ENCODE data around the gene TMEM158. TPM values are rescaled to one million over a fixed set of nuclear protein-coding genes. Genes with fewer than 3 reads are reported as not detected.
A peak's percentile ranks its signal among the peaks of the same experiment; 100 is the strongest.

Gene TMEM158
- total and polyA plus RNA-seq, 2 of the 8 experiments (the other 6 are each of a cell fraction or from before 2014, with no cell fraction given): 6.8 to 30.3 TPM

- no peak overlapping the region for H3K4me3 ChIP-seq (ENCODE audit: extremely low read depth in 1 of 4, insufficient read depth in 2 of 4, low read depth in 3 of 4, low read length in 4 of 4)
- no peak for DNase-seq (ENCODE audit: low read depth in 1 of 2, low spot score in 2 of 2)
- H2BK5ac ChIP-seq (ENCODE audit: low read depth, low read length): peak overlapping the region; percentile 67; the same call in 1 of the 2 replicates
- FAIRE-seq: no peak
- H3K4ac ChIP-seq (replicated peaks; ENCODE audit: insufficient read length, low read depth, low read length): no peak overlapping the region
- no peak overlapping the region for H2AK5ac ChIP-seq (ENCODE audit: low read depth, low read length)
- no peaks in the 10 kb centered on the region for H3K27me3 ChIP-seq (replicated peaks in 1 of 4; ENCODE audit: control insufficient read depth in 3 of 4, extremely low read depth in 1 of 4, insufficient read depth in 3 of 4, low read length in 3 of 4)
- 93% methylated on average over 4 of the region's 4 CpGs; no CpG with 5 or more reads in 1 of the 2 experiments for WGBS, 2 experiments (ENCODE audit: extremely low coverage in 1 of 2, insufficient coverage in 1 of 2, insufficient read length in 1 of 2, insufficient replicate concordance in 2 of 2, low coverage in 1 of 2, low lambda C conversion rate in 2 of 2, missing lambda C conversion rate in 1 of 2)
- TF ChIP-seq SP4 (IDR thresholded peaks at IDR 0.05; ENCODE audit: low read length): no peak
- TF ChIP-seq CTCF (IDR thresholded peaks at IDR 0.05; ENCODE audit: control extremely low read depth in 1 of 3, insufficient read depth in 1 of 3, low read depth in 1 of 3, low read length in 3 of 3): no peak
- no peak for TF ChIP-seq CTBP2 (IDR thresholded peaks at IDR 0.05; ENCODE audit: borderline replicate concordance, insufficient read depth, insufficient read length, low read length)
- TF ChIP-seq JUN (IDR thresholded peaks at IDR 0.05; ENCODE audit: low read depth, low read length): no peak
- no peak for TF ChIP-seq POLR2A (IDR thresholded peaks at IDR 0.05; ENCODE audit: control extremely low read depth in 1 of 2, low read depth in 2 of 2, low read length in 2 of 2)
- TF ChIP-seq KDM1A (IDR thresholded peaks at IDR 0.05; ENCODE audit: borderline replicate concordance, low read length): no peak
- TF ChIP-seq EZH2 (IDR thresholded peaks at IDR 0.05; ENCODE audit: low read depth, low read length, severe bottlenecking): no peak
- TF ChIP-seq SRF (IDR thresholded peaks at IDR 0.05; ENCODE audit: low read depth, low read length): no peak
- TF ChIP-seq KDM4A (IDR thresholded peaks at IDR 0.05; ENCODE audit: low read depth, low read length, severe bottlenecking): no peak
- TF ChIP-seq CBX8 (IDR thresholded peaks at IDR 0.05; ENCODE audit: borderline replicate concordance, low read depth, low read length): no peak
- no peaks in the 10 kb centered on the region for H3K23me2 ChIP-seq (ENCODE audit: low read depth, low read length)
- no peak overlapping the region for H3K18ac ChIP-seq (ENCODE audit: extremely low read depth, low read length)
- H2BK20ac ChIP-seq (ENCODE audit: low read length): no peak overlapping the region
- CTCF ChIA-PET (ENCODE audit: partially characterized antibody): interaction anchor here (0.6 to 10.7 kb wide), 7 partner anchors 15 to 168 kb away, joined by 3 to 206 read pairs (median 4); no protein-coding TSS in a partner anchor
- H3K79me1 ChIP-seq (ENCODE audit: low read depth, low read length): no peaks in the 10 kb centered on the region
- H4K5ac ChIP-seq (ENCODE audit: insufficient read length, low read depth, low read length): no peak overlapping the region
- no peaks in the 10 kb centered on the region for H4K20me1 ChIP-seq (replicated peaks in 1 of 2; ENCODE audit: control insufficient read depth in 1 of 2, insufficient read depth in 2 of 2, low read length in 2 of 2)
- H3K9me3 ChIP-seq (ENCODE audit: insufficient read depth in 2 of 2, low read depth in 1 of 2, low read length in 1 of 2): no peaks in the 10 kb centered on the region
- H3K23ac ChIP-seq (ENCODE audit: insufficient read length): no peak overlapping the region
- H2BK12ac ChIP-seq (ENCODE audit: low read depth, low read length): no peak overlapping the region
- no peaks in the 10 kb centered on the region for H3K4me1 ChIP-seq (replicated peaks in 1 of 4; ENCODE audit: control insufficient read depth in 3 of 4, insufficient read depth in 4 of 4, low read length in 3 of 4)
- H2AFZ ChIP-seq (ENCODE audit: low read length): no peak overlapping the region
- POLR2A ChIA-PET (ENCODE audit: partially characterized antibody): interaction anchor here (1.1 kb wide), 1 partner anchor 132 kb away, joined by 3 read pairs; no protein-coding TSS in a partner anchor
- H2BK15ac ChIP-seq (ENCODE audit: low read length): no peak overlapping the region
- H3K14ac ChIP-seq (ENCODE audit: insufficient read length): no peak overlapping the region
- no peaks in the 10 kb centered on the region for H3K36me3 ChIP-seq (ENCODE audit: control insufficient read depth in 2 of 4, insufficient read depth in 4 of 4, low read length in 3 of 4)
- no peak overlapping the region for H3K27ac ChIP-seq (ENCODE audit: low read depth, low read length)
- H3K4me2 ChIP-seq (ENCODE audit: insufficient read depth in 1 of 2, low read depth in 2 of 2, low read length in 2 of 2): no peak overlapping the region
- no peak overlapping the region for H4K8ac ChIP-seq (ENCODE audit: extremely low read depth, insufficient read depth, low read length)
- H2BK120ac ChIP-seq (replicated peaks; ENCODE audit: low read depth, low read length): no peak overlapping the region
- H4K91ac ChIP-seq (replicated peaks; ENCODE audit: insufficient read length, low read length): no peak overlapping the region
- no peaks in the 10 kb centered on the region for H3K79me2 ChIP-seq (ENCODE audit: control insufficient read depth in 1 of 2, insufficient read depth in 2 of 2, low read length in 2 of 2)
- H3K56ac ChIP-seq (replicated peaks; ENCODE audit: insufficient read length, low read depth, low read length): no peak overlapping the region
- no peak overlapping the region for H3K9ac ChIP-seq (replicated peaks in 1 of 4; ENCODE audit: extremely low read depth in 1 of 4, low read depth in 3 of 4, low read length in 3 of 4)
Observed at GRCh38 chr3:45207446-45207845, 18.6 kb downstream of the TMEM158 start.

Data from H1 (cell line).